ENCODE data around the gene HMGB4.

- TF ChIP-seq POLR2A (IDR thresholded peaks at IDR 0.05; ENCODE audit: low read depth, low read length) (no peak), TAF1 (IDR thresholded peaks at IDR 0.05; ENCODE audit: borderline replicate concordance, low read depth, low read length) (no peak), POLR2AphosphoS5 (IDR thresholded peaks at IDR 0.05; ENCODE audit: low read depth, low read length) (no peak)
Observed at GRCh38 chr1:33825506-33825905, 38.4 kb upstream of the HMGB4 start.

Data from GM12892 (cell line).